ENCODE data around the gene MAGI2.

Gene MAGI2

GRCh38 chr7:78433421-78433820 is 1020.0 kb downstream of the MAGI2 start:
- Histone ChIP-seq H3K18ac (ENCODE audit: low read length) (no peak overlapping the region), H2BK120ac (ENCODE audit: low read depth, low read length) (no peak overlapping the region), H3K4me1 (ENCODE audit: control insufficient read depth in 2 of 2, insufficient read depth in 1 of 2, low read depth in 1 of 2, low read length in 2 of 2) (peaks cover 0 to 3% of the 10 kb centered on the region in 2 donors), H3K9ac (ENCODE audit: low read depth, low read length, poor library complexity) (no peak overlapping the region), H3K23ac (ENCODE audit: low read depth, low read length, poor library complexity) (no peak overlapping the region), H3K4me3 (ENCODE audit: low read length in 2 of 2) (no peak overlapping the region), H2BK5ac (ENCODE audit: low read length) (no peak overlapping the region), H3K4me2 (ENCODE audit: insufficient read depth, low read length, poor library complexity, severe bottlenecking) (no peak overlapping the region), H2BK15ac (ENCODE audit: low read length) (no peak overlapping the region), H2AK5ac (ENCODE audit: low read depth, low read length) (no peak overlapping the region), H2AFZ (ENCODE audit: low read length) (no peak overlapping the region), H2BK12ac (ENCODE audit: low read length) (no peak overlapping the region), H4K91ac (ENCODE audit: low read depth, low read length, poor library complexity) (no peak overlapping the region), H3K36me3 (replicated peaks in 1 of 2; ENCODE audit: control insufficient read depth in 2 of 2, insufficient read depth in 2 of 2, low read length in 2 of 2) (no peaks in the 10 kb centered on the region), H3K27me3 (ENCODE audit: control insufficient read depth in 3 of 3, insufficient read depth in 3 of 3, low read depth in 1 of 3, low read length in 3 of 3) (no peaks in the 10 kb centered on the region), H3K79me1 (ENCODE audit: low read depth, low read length) (no peaks in the 10 kb centered on the region), H3K27ac (replicated peaks; ENCODE audit: low read length) (no peak overlapping the region), H3K4ac (ENCODE audit: low read length) (no peak overlapping the region), H4K8ac (ENCODE audit: low read depth, low read length) (no peak overlapping the region), H3K9me3 (replicated peaks in 1 of 2; ENCODE audit: control insufficient read depth in 2 of 2, insufficient read depth in 1 of 2, low read depth in 1 of 2, low read length in 2 of 2) (no peaks in the 10 kb centered on the region), H3K14ac (ENCODE audit: low read length) (no peak overlapping the region)
- no peak for DNase-seq (ENCODE audit: low spot score)
- 100% methylated on average over 2 of the region's 3 CpGs; no CpG with 5 or more reads in 1 of the 2 donors for WGBS, 2 donors (ENCODE audit: extremely low coverage in 2 of 2, insufficient read length in 2 of 2, insufficient replicate concordance in 1 of 2)

- H2AK5ac ChIP-seq (ENCODE audit: low read depth, low read length), result no peak overlapping the region
- H2AFZ ChIP-seq (ENCODE audit: low read length), result no peak overlapping the region
- no peak overlapping the region for H2BK120ac ChIP-seq (ENCODE audit: low read depth, low read length)
- no peaks in the 10 kb centered on the region for H3K4me1 ChIP-seq (ENCODE audit: control insufficient read depth in 2 of 2, insufficient read depth in 1 of 2, low read depth in 1 of 2, low read length in 2 of 2)
- H2BK12ac ChIP-seq (ENCODE audit: low read length), result no peak overlapping the region
- H4K8ac ChIP-seq (ENCODE audit: low read depth, low read length), result no peak overlapping the region
- no peaks in the 10 kb centered on the region for H3K9me3 ChIP-seq (replicated peaks in 1 of 2; ENCODE audit: control insufficient read depth in 2 of 2, insufficient read depth in 1 of 2, low read depth in 1 of 2, low read length in 2 of 2)
- no peak overlapping the region for H4K91ac ChIP-seq (ENCODE audit: low read depth, low read length, poor library complexity)
- H3K36me3 ChIP-seq (replicated peaks in 1 of 2; ENCODE audit: control insufficient read depth in 2 of 2, insufficient read depth in 2 of 2, low read length in 2 of 2), result no peaks in the 10 kb centered on the region
- H3K23ac ChIP-seq (ENCODE audit: low read depth, low read length, poor library complexity), result no peak overlapping the region
- no peak overlapping the region for H3K4ac ChIP-seq (ENCODE audit: low read length)
- H3K9ac ChIP-seq (ENCODE audit: low read depth, low read length, poor library complexity), result no peak overlapping the region
- H3K18ac ChIP-seq (ENCODE audit: low read length), result no peak overlapping the region
- no peaks in the 10 kb centered on the region for H3K79me1 ChIP-seq (ENCODE audit: low read depth, low read length)
- no peak for DNase-seq (ENCODE audit: low spot score)
- no peak overlapping the region for H3K27ac ChIP-seq (replicated peaks; ENCODE audit: low read length)
- H3K27me3 ChIP-seq (ENCODE audit: control insufficient read depth in 3 of 3, insufficient read depth in 3 of 3, low read depth in 1 of 3, low read length in 3 of 3), result no peaks in the 10 kb centered on the region
- H3K14ac ChIP-seq (ENCODE audit: low read length), result no peak overlapping the region
- H3K4me3 ChIP-seq (ENCODE audit: low read length in 2 of 2), result no peak overlapping the region
- no peak overlapping the region for H3K4me2 ChIP-seq (ENCODE audit: insufficient read depth, low read length, poor library complexity, severe bottlenecking)
- no CpG with 5 or more reads among the region's 1 CpG for WGBS, 2 donors (ENCODE audit: extremely low coverage in 2 of 2, insufficient read length in 2 of 2, insufficient replicate concordance in 1 of 2)
- no peak overlapping the region for H2BK15ac ChIP-seq (ENCODE audit: low read length)
- no peak overlapping the region for H2BK5ac ChIP-seq (ENCODE audit: low read length)
These were observed 1023.6 kb downstream of the MAGI2 start for GRCh38 chr7:78429878-78430277.

GRCh38 chr7:78427209-78427608 is 1026.3 kb downstream of the MAGI2 start:
- Histone ChIP-seq H2AK5ac (ENCODE audit: low read depth, low read length) (no peak overlapping the region), H4K91ac (ENCODE audit: low read depth, low read length, poor library complexity) (no peak overlapping the region), H2BK5ac (ENCODE audit: low read length) (no peak overlapping the region), H3K27ac (replicated peaks; ENCODE audit: low read length) (no peak overlapping the region), H3K9ac (ENCODE audit: low read depth, low read length, poor library complexity) (no peak overlapping the region), H3K18ac (ENCODE audit: low read length) (no peak overlapping the region), H3K79me1 (ENCODE audit: low read depth, low read length) (no peaks in the 10 kb centered on the region), H2BK120ac (ENCODE audit: low read depth, low read length) (no peak overlapping the region), H3K23ac (ENCODE audit: low read depth, low read length, poor library complexity) (no peak overlapping the region), H4K8ac (ENCODE audit: low read depth, low read length) (no peak overlapping the region), H2BK12ac (ENCODE audit: low read length) (no peak overlapping the region), H3K4me3 (ENCODE audit: low read length in 2 of 2) (no peak overlapping the region), H2BK15ac (ENCODE audit: low read length) (no peak overlapping the region), H3K27me3 (ENCODE audit: control insufficient read depth in 3 of 3, insufficient read depth in 3 of 3, low read depth in 1 of 3, low read length in 3 of 3) (no peaks in the 10 kb centered on the region), H3K4me1 (ENCODE audit: control insufficient read depth in 2 of 2, insufficient read depth in 1 of 2, low read depth in 1 of 2, low read length in 2 of 2) (no peaks in the 10 kb centered on the region), H2AFZ (ENCODE audit: low read length) (no peak overlapping the region), H3K14ac (ENCODE audit: low read length) (no peak overlapping the region), H3K4me2 (ENCODE audit: insufficient read depth, low read length, poor library complexity, severe bottlenecking) (no peak overlapping the region), H3K9me3 (replicated peaks in 1 of 2; ENCODE audit: control insufficient read depth in 2 of 2, insufficient read depth in 1 of 2, low read depth in 1 of 2, low read length in 2 of 2) (no peaks in the 10 kb centered on the region), H3K4ac (ENCODE audit: low read length) (no peak overlapping the region), H3K36me3 (replicated peaks in 1 of 2; ENCODE audit: control insufficient read depth in 2 of 2, insufficient read depth in 2 of 2, low read length in 2 of 2) (no peaks in the 10 kb centered on the region)
- DNase-seq (ENCODE audit: low spot score), result no peak
- WGBS, 2 donors (ENCODE audit: extremely low coverage in 2 of 2, insufficient read length in 2 of 2, insufficient replicate concordance in 1 of 2), result no CpG with 5 or more reads among the region's 1 CpG

- H3K36me3 ChIP-seq (replicated peaks in 1 of 2; ENCODE audit: control insufficient read depth in 2 of 2, insufficient read depth in 2 of 2, low read length in 2 of 2), result no peaks in the 10 kb centered on the region
- no peak overlapping the region for H4K8ac ChIP-seq (ENCODE audit: low read depth, low read length)
- no peak overlapping the region for H2BK12ac ChIP-seq (ENCODE audit: low read length)
- no peak overlapping the region for H2AFZ ChIP-seq (ENCODE audit: low read length)
- DNase-seq (ENCODE audit: low spot score), result no peak
- no peak overlapping the region for H2BK5ac ChIP-seq (ENCODE audit: low read length)
- H2BK15ac ChIP-seq (ENCODE audit: low read length), result no peak overlapping the region
- no peak overlapping the region for H3K4me3 ChIP-seq (ENCODE audit: low read length in 2 of 2)
- H3K23ac ChIP-seq (ENCODE audit: low read depth, low read length, poor library complexity), result no peak overlapping the region
- H3K14ac ChIP-seq (ENCODE audit: low read length), result no peak overlapping the region
- no CpG with 5 or more reads among the region's 1 CpG for WGBS, 2 donors (ENCODE audit: extremely low coverage in 2 of 2, insufficient read length in 2 of 2, insufficient replicate concordance in 1 of 2)
- H3K9ac ChIP-seq (ENCODE audit: low read depth, low read length, poor library complexity), result no peak overlapping the region
- H3K4ac ChIP-seq (ENCODE audit: low read length), result no peak overlapping the region
- H2AK5ac ChIP-seq (ENCODE audit: low read depth, low read length), result no peak overlapping the region
- H3K27me3 ChIP-seq (ENCODE audit: control insufficient read depth in 3 of 3, insufficient read depth in 3 of 3, low read depth in 1 of 3, low read length in 3 of 3), result no peaks in the 10 kb centered on the region
- no peak overlapping the region for H4K91ac ChIP-seq (ENCODE audit: low read depth, low read length, poor library complexity)
- no peaks in the 10 kb centered on the region for H3K4me1 ChIP-seq (ENCODE audit: control insufficient read depth in 2 of 2, insufficient read depth in 1 of 2, low read depth in 1 of 2, low read length in 2 of 2)
- H3K9me3 ChIP-seq (replicated peaks in 1 of 2; ENCODE audit: control insufficient read depth in 2 of 2, insufficient read depth in 1 of 2, low read depth in 1 of 2, low read length in 2 of 2), result peaks cover 0 to 4% of the 10 kb centered on the region in 2 donors
- H3K4me2 ChIP-seq (ENCODE audit: insufficient read depth, low read length, poor library complexity, severe bottlenecking), result no peak overlapping the region
- H3K18ac ChIP-seq (ENCODE audit: low read length), result no peak overlapping the region
- H3K79me1 ChIP-seq (ENCODE audit: low read depth, low read length), result no peaks in the 10 kb centered on the region
- H3K27ac ChIP-seq (replicated peaks; ENCODE audit: low read length), result no peak overlapping the region
- H2BK120ac ChIP-seq (ENCODE audit: low read depth, low read length), result no peak overlapping the region
These were observed 1033.5 kb downstream of the MAGI2 start for GRCh38 chr7:78420001-78420400.

Measured in neuronal stem cell (in vitro differentiated cells).